BLaER1 treated with 17β-estradiol and CSF1 and Interleukin-3, amounts not matched to agents 10 nM and 100 nM (cell line): ENCODE data around the gene DPYSL3.

Experiments used
- H3K27ac ChIP-seq, 11 experiments: shearing (Covaris generic); formaldehyde crosslinking; 2 replicates each; pipeline ENCODE4 v1.8.1; 2022
- H3K27me3 ChIP-seq, 11 experiments: shearing (Covaris generic); formaldehyde crosslinking; 2 replicates each; pipeline ENCODE4 v1.8.1; 2022
- H3K36me3 ChIP-seq, 11 experiments: shearing (Covaris generic); formaldehyde crosslinking; 2 replicates each; pipeline ENCODE4 v1.8.1; 2022
- H3K4me1 ChIP-seq, 10 experiments: shearing (Covaris generic); formaldehyde crosslinking; 2 replicates each; pipeline ENCODE4 v1.8.1; 2022
- H3K4me2 ChIP-seq, 11 experiments: shearing (Covaris generic); formaldehyde crosslinking; 2 replicates each; pipeline ENCODE4 v1.8.1; 2022
- H3K4me3 ChIP-seq, 10 experiments: shearing (Covaris generic); formaldehyde crosslinking; 2 replicates each; pipeline ENCODE4 v1.8.1; 2022
- H3K9ac ChIP-seq, 11 experiments: shearing (Covaris generic); formaldehyde crosslinking; 2 replicates each; pipeline ENCODE4 v1.8.1; 2022
- H3K9me3 ChIP-seq, 11 experiments: shearing (Covaris generic); formaldehyde crosslinking; replicated peaks in 1 of 11; 2 replicates each; pipeline ENCODE4 v1.8.1; 2022
- H4K20me1 ChIP-seq, 11 experiments: shearing (Covaris generic); formaldehyde crosslinking; 2 replicates each; pipeline ENCODE4 v1.8.1; 2022
- Cebpa-rat ChIP-seq, 11 experiments: shearing (Covaris generic); IDR thresholded peaks; 2 replicates each; pipeline ENCODE4 v1.8.1; 2022

The DPYSL3 gene

DNA sequence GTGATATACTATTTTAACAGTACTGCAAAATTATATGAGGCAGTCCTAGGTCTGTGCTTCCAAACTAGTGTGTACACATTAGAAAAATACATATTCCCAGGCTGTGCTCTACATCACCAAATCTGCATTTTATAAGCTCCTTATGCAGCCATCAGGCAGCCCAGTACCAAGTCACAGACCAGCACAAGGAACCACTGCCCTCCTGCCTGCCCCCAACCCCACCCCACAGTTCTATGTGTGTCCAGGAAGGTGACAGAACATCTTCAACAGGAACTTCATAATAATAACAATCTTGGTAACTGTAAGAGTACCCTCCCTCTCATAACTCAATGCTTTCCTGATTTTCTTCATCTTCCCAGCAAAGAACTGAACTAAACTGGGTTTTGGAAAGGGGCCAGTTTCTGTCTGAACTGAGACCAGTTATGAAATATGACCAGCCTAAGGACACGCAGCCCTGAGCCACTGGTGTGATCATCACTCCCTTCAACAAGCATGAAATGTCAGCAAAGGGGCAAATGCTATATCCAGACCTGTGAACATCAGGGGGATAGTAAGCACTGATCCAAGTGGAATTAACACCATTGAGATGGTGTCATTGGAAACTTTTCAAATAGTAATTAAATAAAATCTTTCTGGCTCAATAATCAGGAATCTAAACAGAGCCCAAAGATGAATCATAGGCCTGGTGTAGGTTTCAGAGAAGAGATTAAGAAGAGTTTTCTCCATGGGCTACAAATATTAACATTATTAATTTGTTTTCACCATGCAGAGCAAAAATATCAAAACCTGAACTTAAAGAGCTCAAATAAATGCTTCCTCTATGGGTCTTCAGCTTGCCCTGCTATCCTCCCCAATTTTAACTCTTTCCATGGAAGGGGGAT, 82.1 kb downstream of the DPYSL3 start:
- no peaks in the 10 kb centered on the region for H3K27me3 ChIP-seq
- H3K27ac ChIP-seq: no peak overlapping the region
- H3K36me3 ChIP-seq: no peaks in the 10 kb centered on the region
- TF ChIP-seq Cebpa-rat (IDR thresholded peaks at IDR 0.05): no peak
- H3K4me3 ChIP-seq: no peak overlapping the region
- H3K9ac ChIP-seq: no peak overlapping the region
- no peak overlapping the region for H3K4me2 ChIP-seq
- H4K20me1 ChIP-seq: no peaks in the 10 kb centered on the region
- H3K4me1 ChIP-seq: no peaks in the 10 kb centered on the region
- H3K9me3 ChIP-seq: no peaks in the 10 kb centered on the region

DNA sequence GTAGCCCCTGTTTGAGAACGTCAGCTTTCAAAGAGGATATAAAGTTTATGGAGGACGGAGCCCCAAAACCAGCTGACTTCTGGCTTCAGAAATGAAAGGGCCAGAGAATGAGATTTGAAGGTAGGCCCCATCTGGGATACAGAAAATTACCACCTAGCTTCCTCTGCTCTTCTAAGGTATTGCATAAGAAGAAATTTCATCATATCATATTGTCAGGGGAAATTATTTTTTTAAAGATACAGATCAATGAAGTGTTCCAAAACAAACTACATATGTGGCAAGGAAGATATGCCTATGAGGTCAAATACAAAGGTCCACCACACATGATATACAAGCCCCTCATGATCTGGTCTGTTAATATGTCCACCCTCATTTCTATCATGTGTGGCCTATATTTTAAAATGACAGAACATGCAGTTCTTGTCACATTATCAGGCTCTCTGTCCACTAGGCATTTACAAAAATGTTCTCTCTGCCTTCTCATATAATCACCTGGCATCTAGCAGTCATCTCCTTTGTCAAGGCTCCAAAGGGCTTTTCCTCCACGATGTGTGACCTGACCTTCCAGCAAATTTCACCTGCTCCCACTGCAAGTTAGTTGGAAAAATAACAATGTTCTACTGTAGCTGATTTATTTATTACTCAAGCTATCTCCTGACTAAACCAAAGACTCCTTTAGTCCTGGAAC, 83.1 kb downstream of the DPYSL3 start:
- no peak overlapping the region for H3K27ac ChIP-seq
- no peaks in the 10 kb centered on the region for H4K20me1 ChIP-seq
- H3K4me3 ChIP-seq: no peak overlapping the region
- no peaks in the 10 kb centered on the region for H3K9me3 ChIP-seq
- H3K4me1 ChIP-seq: no peaks in the 10 kb centered on the region
- no peak overlapping the region for H3K4me2 ChIP-seq
- H3K27me3 ChIP-seq: no peaks in the 10 kb centered on the region
- no peak overlapping the region for H3K9ac ChIP-seq
- H3K36me3 ChIP-seq: no peaks in the 10 kb centered on the region
- no peak for TF ChIP-seq Cebpa-rat (IDR thresholded peaks at IDR 0.05)

DNA sequence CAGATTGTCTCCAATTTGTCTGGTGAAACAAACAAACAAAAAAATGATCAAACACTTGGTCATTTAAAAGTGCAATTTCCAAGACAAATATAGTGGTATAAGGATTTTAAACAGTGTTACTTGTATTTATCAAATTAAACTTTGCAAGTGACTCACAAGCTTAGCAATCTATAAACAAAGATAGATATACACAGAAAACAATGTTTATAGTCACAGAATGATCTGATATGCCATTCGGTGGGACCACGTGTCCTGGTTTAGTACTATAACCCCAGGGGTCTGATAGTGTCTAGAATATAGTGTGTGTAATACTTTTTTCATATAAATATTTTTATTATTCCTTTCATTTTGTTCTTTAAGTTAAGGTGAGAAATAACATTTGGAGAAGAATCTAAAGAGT, 91.3 kb downstream of the DPYSL3 start:
- H4K20me1 ChIP-seq: no peaks in the 10 kb centered on the region
- no peaks in the 10 kb centered on the region for H3K36me3 ChIP-seq
- H3K9me3 ChIP-seq: no peaks in the 10 kb centered on the region
- no peaks in the 10 kb centered on the region for H3K27me3 ChIP-seq
- no peaks in the 10 kb centered on the region for H3K4me1 ChIP-seq
- no peak overlapping the region for H3K4me3 ChIP-seq
- no peak overlapping the region for H3K9ac ChIP-seq
- H3K27ac ChIP-seq: no peak overlapping the region
- no peak for TF ChIP-seq Cebpa-rat (IDR thresholded peaks at IDR 0.05)
- H3K4me2 ChIP-seq: no peak overlapping the region

DNA sequence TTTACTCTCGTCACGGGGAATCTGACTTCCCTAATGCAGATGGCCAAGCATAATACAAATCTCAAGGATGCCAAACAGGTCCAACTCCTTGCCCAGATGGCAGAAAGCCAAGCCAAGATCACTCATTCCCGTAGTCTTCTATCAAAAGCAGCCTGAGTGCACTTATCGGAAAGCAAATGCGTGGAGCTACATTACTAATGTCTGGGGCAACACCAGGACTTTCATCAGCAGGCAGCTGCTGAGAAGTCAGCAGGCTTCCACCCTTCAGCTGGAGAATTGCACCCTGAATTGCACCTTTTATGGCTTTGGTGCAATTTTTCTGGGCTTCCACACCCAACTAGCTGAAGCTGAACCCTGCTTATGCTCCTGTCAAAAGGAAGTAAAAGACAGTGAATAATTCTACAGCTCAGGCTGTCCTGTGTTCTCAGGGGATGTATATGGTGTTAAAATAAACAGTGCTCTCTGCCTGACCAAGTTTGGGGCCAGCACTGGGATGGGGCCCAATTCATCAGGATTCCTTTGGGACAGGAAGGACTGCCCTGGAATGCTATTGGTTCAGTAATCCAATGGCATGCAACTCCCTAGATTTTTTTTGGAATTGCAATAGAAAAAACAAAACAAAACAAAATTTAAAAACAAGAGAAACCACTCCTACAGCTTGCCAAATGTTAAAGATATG, 92.6 kb downstream of the DPYSL3 start:
- Histone ChIP-seq H3K4me1 (no peaks in the 10 kb centered on the region), H3K4me2 (no peak overlapping the region), H3K27me3 (no peaks in the 10 kb centered on the region), H4K20me1 (no peaks in the 10 kb centered on the region), H3K36me3 (no peaks in the 10 kb centered on the region), H3K9ac (no peak overlapping the region), H3K9me3 (no peaks in the 10 kb centered on the region), H3K4me3 (no peak overlapping the region), H3K27ac (no peak overlapping the region)
- no peak for TF ChIP-seq Cebpa-rat (IDR thresholded peaks at IDR 0.05)

DNA sequence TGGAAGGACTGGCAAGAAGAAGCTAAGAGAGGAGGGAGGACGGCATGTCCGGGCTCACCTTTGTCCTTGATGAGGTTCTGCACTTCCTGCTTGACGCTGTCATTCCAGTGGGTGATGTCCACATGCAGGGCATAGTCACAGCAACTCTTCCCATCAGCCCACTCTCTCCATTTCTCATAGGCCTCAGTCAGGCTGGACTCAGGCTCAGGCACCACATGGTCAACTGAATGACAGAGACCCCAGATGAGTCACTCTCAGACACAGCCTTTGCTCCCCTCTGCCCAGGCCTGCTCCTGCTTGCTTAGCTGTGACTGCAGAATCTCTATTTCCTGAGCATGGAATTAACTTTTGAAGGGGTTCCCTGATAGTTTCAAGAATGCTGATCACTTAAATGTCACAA, 94.2 kb downstream of the DPYSL3 start:
- Histone ChIP-seq H3K4me3 (no peak overlapping the region), H3K36me3 (no peaks in the 10 kb centered on the region), H3K9me3 (no peaks in the 10 kb centered on the region), H3K27ac (no peak overlapping the region), H3K9ac (no peak overlapping the region), H3K27me3 (no peaks in the 10 kb centered on the region), H3K4me1 (no peaks in the 10 kb centered on the region), H3K4me2 (no peak overlapping the region), H4K20me1 (no peaks in the 10 kb centered on the region)
- TF ChIP-seq Cebpa-rat (IDR thresholded peaks at IDR 0.05): no peak

DNA sequence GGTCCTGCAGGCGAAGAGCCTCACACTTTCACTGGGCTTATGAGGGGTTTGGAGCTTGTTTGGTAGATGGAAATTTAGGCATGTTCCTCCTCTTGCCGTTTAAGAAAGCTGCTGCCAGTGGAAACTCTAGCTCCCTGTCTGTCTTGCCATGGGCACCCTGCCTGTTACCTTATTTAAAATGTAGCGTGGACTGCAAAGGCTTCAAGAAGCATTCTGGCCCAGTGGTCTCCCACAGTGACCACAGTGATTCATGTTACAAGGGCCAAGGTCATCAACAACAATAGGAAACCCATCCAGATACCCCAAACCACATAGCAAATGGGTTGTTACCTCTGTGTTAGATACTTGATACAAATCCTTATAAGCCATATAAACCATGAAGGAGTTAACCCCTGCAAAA, 96.6 kb downstream of the DPYSL3 start:
- no peak for TF ChIP-seq Cebpa-rat (IDR thresholded peaks at IDR 0.05)

DNA sequence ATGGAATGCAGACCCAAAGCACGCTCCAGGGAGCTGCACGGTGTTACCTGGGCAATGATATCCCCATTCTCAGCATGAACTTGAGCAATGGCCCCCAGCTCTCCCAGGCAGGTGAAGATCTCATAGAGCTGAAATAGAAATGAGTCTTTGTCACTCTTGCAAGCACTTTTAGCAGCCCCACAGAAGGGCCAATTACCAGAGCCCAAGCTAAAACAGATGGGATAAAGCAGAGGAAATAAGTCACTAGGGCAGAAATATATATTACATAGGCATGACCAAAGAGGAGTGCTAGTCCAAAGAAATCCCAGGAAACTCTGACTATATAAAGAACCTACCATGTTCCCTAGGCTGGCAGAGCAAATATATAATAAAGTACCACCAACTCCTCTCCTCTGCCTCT, 97.3 kb downstream of the DPYSL3 start:
- Histone ChIP-seq H3K27ac (no peak overlapping the region), H4K20me1 (no peaks in the 10 kb centered on the region), H3K36me3 (no peaks in the 10 kb centered on the region), H3K9me3 (no peaks in the 10 kb centered on the region), H3K4me3 (no peak overlapping the region), H3K9ac (no peak overlapping the region), H3K4me2 (no peak overlapping the region), H3K4me1 (no peaks in the 10 kb centered on the region), H3K27me3 (no peaks in the 10 kb centered on the region)
- no peak for TF ChIP-seq Cebpa-rat (IDR thresholded peaks at IDR 0.05)

More for the DNA sequence above, 96.6 kb downstream of the DPYSL3 start:
- Histone ChIP-seq H3K9ac (no peak overlapping the region), H3K9me3 (no peaks in the 10 kb centered on the region), H3K4me3 (no peak overlapping the region), H4K20me1 (no peaks in the 10 kb centered on the region), H3K27me3 (no peaks in the 10 kb centered on the region), H3K36me3 (no peaks in the 10 kb centered on the region), H3K4me2 (no peak overlapping the region), H3K4me1 (no peaks in the 10 kb centered on the region), H3K27ac (no peak overlapping the region)

DNA sequence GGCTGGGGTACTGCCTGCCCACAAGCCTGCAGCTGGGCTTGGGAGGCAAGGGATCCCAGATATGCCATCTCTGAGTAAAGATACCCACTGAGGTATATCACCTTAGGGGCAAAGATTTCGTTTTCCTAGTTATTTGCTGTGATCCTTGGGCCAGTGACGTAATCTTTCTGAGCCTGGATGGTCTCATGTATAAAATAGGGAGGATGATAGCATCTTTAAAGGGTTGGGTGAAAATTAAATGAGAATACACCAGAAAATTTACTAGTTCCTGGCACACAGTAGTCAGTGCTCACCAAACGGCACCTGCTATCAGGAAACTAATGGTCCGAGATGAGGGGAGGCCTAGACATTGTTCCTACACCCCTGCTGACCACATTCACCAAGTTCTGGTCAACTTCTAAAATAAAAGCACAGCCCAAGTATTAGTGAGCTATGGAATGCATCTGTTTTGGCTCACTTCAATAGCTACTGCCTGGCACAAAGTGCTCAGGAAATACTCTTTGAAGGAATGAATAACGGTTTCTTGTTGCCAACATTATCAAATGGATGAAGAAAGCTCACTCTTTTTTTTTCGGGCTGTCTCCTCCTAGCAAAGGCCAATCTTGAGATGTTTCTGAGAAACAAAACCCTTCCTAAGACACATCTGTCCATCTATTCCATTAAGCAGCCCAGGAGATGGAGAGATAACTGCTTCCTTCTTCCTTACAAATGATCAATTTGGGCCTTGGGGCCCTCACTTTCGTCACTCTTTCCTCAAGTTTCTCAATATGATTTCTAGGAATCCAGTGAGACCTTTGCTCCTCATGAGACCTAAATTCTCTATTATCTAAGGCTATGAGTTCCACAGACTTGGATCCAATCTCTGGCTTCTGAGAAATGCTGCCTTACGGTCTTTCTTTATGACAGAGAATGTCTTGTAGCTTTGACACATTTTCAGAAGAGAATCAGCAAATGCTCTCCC, 98.2 kb downstream of the DPYSL3 start:
- Histone ChIP-seq H3K36me3 (no peaks in the 10 kb centered on the region), H3K9me3 (no peaks in the 10 kb centered on the region), H3K4me1 (no peaks in the 10 kb centered on the region), H3K9ac (no peak overlapping the region), H3K27me3 (no peaks in the 10 kb centered on the region), H3K4me3 (no peak overlapping the region), H3K4me2 (no peak overlapping the region), H4K20me1 (no peaks in the 10 kb centered on the region), H3K27ac (no peak overlapping the region)
- TF ChIP-seq Cebpa-rat (IDR thresholded peaks at IDR 0.05): no peak
